ENCODE data around the gene MYH6.

MYH6 gene

DNA sequence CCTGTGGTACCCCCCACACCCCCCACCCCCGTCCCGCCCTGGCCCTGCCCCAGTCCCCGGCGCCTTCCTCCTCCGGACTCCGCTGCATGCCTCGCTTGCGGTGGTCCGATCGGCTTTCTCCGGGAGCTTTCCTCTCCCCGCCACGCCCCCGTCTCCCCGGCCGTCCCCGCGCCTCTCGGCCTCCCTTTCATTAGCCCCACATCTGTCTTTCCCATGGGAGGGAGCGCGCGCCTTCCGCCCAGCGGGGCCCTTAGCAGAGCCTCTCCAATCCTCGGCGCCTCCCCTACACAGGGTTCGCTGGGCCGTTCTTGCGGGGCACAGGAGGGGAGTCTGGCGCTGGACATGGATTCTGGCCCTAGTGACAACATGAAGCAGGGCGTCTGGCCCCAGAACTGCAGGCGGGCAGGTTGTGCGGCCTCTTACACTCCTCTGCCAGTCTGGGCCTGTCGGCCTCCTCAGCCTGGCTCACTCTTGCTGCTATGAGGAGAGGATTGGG is 41.6 kb downstream of the MYH6 start:
- no peak for TF ChIP-seq CTCF (IDR thresholded peaks at IDR 0.05; ENCODE audit: extremely low read depth, missing control alignments)
- no peak for DNase-seq (ENCODE audit: low spot score)

DNA sequence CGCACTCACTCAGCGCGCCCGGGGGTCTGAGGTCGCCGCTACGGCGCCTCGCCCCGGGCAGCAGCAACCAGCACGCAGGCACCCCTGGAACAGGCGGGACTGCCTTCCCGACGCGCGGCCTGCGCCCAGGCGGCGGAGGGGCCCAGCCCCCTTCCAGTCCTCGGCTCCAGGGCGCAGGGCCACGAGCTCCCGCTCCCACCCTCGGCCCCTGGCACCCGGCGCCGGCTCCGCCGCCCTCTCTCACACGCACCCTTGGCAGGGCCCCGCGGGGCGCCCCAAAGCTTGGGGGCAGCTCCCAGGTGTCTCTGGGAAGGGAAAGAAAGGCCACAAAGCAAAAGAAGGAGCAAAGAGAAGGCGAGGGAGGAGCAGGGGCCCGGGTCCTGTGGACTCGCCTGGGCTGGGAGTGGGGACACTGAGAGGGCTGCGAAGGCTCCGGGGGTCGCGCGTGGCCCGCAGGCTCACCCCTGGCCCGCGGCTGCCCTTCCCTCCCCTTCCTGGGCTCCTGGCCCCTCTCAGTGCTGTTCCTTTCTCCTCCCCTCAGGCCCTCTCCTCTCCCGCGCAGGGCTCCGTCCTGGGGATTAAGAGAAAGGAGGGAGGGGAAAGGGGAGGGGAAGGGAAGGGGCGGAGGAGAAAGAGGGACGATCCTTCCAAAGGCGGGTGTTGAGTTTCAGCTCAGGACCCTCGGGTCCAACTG is 42.2 kb downstream of the MYH6 start:
- TF ChIP-seq CTCF (IDR thresholded peaks at IDR 0.05; ENCODE audit: extremely low read depth, missing control alignments): no peak
- DNase-seq (ENCODE audit: low spot score): no peak

DNA sequence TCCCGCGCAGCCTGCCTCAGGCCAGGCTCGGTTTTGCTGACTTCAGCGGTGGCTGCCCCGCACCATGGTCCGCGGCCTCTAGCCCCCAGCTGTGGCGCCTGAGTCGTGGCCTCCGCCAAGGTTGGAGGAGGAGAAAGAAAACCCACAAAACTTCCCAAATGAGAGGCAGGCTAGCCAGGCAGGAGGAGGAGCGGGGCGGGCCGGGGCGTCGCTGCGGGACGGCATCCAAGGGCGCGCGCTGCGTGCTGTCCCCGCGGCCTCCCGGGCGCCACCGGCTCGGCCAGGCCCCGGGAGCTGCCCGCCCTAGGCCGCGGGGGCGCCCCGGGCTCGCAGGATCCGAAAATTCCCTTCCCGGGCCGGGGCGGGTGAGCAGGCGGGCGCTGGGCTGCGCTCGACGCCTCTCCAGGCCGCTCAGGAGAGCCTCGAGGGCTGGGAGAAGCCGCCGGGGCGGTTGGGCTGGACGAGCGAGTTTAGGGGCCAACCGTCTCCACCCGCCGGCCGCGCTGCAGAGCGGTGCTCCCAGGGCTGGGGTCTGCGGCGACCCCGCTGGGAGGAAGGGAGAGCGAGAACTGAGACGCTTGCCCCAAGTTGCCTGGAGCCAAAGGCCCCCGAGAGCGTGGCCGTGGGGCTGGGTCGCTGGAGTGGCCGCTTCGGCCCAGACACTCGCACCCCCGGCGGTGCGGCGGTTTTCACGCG is 42.9 kb downstream of the MYH6 start, which contains the start of gene EFS:
EFS (minus strand) TSS at position 137 of the 696 bp plus-strand sequence. CDS start 147 bp downstream, outside the sequence.
- DNase-seq (ENCODE audit: low spot score): no peak

GRCh38 chr14:23364164-23365035 is 43.7 kb downstream of the MYH6 start:
- no peak for DNase-seq (ENCODE audit: low spot score)
- no peak for TF ChIP-seq CTCF (IDR thresholded peaks at IDR 0.05; ENCODE audit: extremely low read depth, missing control alignments)

More for the DNA sequence above, 42.9 kb downstream of the MYH6 start, which contains the start of gene EFS:
- TF ChIP-seq CTCF (IDR thresholded peaks at IDR 0.05; ENCODE audit: extremely low read depth, missing control alignments): no peak

- TF ChIP-seq CTCF (IDR thresholded peaks at IDR 0.05; ENCODE audit: extremely low read depth, missing control alignments): no peak
- no peak for DNase-seq (ENCODE audit: low spot score)
These were observed 45.9 kb downstream of the MYH6 start for GRCh38 chr14:23362200-23362599.

DNA sequence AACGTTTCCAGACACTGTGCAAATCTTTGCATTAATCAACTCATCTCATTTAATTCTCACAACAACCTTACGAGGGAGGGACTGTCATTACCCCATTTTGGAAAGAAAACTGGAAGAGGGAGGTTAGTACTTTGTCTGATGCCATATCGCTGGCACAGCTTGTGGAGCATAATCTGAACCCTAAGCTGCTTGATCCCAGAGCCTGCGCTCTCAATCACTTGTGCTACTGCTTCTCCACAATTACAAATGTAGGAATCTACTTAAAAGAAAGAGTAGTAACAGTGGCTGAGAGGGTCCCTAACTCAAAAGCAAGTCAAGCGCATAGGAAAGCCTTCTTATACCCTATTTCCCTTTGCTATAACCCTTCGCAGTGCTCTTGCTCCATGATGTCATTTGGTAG is 46.3 kb downstream of the MYH6 start:
- no peak for TF ChIP-seq CTCF (IDR thresholded peaks at IDR 0.05; ENCODE audit: extremely low read depth, missing control alignments)
- DNase-seq (ENCODE audit: low spot score): no peak
